GM13976 (cell line): Measurements from ENCODE around the gene GALNT10.

Experiments
- DNase-seq: peaks from one replicate; pipeline ENCODE4 v3.0.0; 2012; ENCODE audit warnings: low spot score
- in situ Hi-C: fragments of 300-500 bp; cut with MboI; formaldehyde crosslinking; loops from one replicate; pipeline ENCODE4 v1.12.0; 2022; ENCODE audit warnings: low sequenced_read_pairs, mixed read lengths, inconsistent platforms; ENCODE audit not compliant: unreplicated experiment
- TF ChIP-seq, protein P1 (sequence below): IDR thresholded peaks from 2 replicates; pipeline ENCODE4 v1.5.1; 2012; ENCODE audit warnings: borderline replicate concordance, mild to moderate bottlenecking; ENCODE audit not compliant: insufficient read depth; ENCODE audit errors: extremely low read depth, missing control alignments, control extremely low read depth

GALNT10 gene

DNA sequence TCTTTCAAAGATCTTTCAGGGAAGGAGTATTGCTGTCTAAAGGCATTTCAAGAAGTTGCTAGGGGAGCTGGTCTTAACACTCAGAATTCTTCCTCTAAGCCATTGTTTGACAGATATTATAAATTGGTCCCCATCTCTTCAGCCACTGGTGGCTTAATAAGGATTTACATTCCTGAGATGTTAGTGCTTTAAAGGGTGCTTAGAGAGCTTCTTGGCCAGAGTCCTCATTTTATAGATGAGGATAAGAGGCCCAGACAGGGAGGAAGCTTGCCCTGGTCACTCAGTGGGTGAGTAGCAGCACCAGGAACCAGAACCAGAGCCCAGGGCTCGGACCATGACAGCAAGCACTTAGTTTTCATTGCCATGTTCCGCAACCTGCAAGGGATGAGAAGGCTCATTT is 53.2 kb downstream of the GALNT10 start:
- no peak for DNase-seq

GRCh38 chr5:154244476-154244875 is 53.9 kb downstream of the GALNT10 start:
- TF ChIP-seq, protein P1, sequence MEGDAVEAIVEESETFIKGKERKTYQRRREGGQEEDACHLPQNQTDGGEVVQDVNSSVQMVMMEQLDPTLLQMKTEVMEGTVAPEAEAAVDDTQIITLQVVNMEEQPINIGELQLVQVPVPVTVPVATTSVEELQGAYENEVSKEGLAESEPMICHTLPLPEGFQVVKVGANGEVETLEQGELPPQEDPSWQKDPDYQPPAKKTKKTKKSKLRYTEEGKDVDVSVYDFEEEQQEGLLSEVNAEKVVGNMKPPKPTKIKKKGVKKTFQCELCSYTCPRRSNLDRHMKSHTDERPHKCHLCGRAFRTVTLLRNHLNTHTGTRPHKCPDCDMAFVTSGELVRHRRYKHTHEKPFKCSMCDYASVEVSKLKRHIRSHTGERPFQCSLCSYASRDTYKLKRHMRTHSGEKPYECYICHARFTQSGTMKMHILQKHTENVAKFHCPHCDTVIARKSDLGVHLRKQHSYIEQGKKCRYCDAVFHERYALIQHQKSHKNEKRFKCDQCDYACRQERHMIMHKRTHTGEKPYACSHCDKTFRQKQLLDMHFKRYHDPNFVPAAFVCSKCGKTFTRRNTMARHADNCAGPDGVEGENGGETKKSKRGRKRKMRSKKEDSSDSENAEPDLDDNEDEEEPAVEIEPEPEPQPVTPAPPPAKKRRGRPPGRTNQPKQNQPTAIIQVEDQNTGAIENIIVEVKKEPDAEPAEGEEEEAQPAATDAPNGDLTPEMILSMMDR, result no peak
- in situ Hi-C loops, result no loop called here
- no peak for DNase-seq

More for the DNA sequence above, 53.2 kb downstream of the GALNT10 start:
- in situ Hi-C loops, result no loop called here
- TF ChIP-seq, protein P1, result no peak

- TF ChIP-seq, protein P1, result no peak
- in situ Hi-C loops, result no loop called here
- DNase-seq, result no peak
These were observed 58.2 kb downstream of the GALNT10 start for GRCh38 chr5:154248691-154249090.

- DNase-seq, result no peak
- TF ChIP-seq, protein P1, result no peak
- in situ Hi-C loops, result no loop called here
These were observed 59.3 kb downstream of the GALNT10 start for GRCh38 chr5:154249826-154250225.

GRCh38 chr5:154251529-154251928 is 61.0 kb downstream of the GALNT10 start:
- TF ChIP-seq, protein P1, result no peak
- in situ Hi-C loops, result no loop called here
- DNase-seq, result no peak

DNA sequence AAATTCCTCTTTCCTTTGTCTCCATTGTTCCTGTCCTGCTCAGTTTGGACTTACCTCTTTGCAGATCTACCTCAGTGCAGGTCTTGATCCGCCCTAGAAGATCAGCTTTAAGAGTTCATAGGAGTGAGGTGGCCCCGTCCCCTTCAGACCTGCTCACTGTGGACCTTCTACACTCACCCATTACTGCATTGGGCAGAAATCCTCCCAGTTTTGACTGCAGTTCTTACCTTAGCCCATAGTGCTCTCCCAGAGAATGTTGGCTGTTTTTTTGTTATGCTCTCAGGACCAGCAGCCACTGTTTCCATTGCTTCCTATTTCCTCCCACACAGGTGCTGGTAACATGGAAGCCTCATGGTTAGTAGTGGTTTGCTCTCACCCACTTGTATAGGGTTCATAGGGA is 63.3 kb downstream of the GALNT10 start:
- DNase-seq, result no peak
- in situ Hi-C loops, result no loop called here
- TF ChIP-seq, protein P1, result no peak

- no peak for DNase-seq
- TF ChIP-seq, protein P1, result no peak
- in situ Hi-C loops, result no loop called here
These were observed 64.4 kb downstream of the GALNT10 start for GRCh38 chr5:154254896-154255295.
